Measurements from ENCODE around the gene TBC1D1. TPM values are rescaled to one million over a fixed set of nuclear protein-coding genes. Genes with fewer than 3 reads are reported as not detected.

Gene TBC1D1
- total and polyA plus RNA-seq, 2 experiments from 2014 or later, result 53.9 to 151 TPM

DNA sequence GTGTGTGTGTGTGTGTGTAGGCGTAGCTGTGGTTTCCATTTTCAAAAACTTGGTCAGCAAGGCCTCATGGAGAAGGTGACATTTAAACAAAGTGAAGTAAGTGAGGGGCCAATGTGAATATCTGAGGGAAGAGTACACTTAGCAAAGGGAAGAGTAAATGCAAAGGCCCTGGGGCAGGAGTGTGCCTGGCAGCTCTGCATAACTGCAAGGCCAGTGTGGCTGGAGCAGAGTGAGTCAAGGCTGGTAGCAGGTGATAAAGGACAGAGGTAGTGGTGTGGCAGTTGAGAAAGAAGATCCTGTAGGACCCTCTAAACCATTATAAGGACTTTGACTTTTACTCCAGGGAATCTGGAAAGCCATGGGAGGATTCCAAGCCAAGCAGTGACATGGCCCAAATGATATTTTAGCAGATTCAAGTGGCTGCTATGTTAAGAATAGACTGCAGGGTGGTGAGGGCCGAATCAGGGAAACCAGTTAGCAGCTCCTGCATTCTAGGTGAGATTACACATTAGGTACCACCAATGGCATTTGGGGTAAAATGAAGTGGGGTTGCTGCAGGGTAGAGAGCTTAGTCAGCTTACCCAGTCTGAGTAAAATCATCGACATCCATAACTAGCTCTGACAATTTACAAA, 5.9 kb upstream of the TBC1D1 start:
- no peaks in the 10 kb centered on the region for H3K36me3 ChIP-seq (ENCODE audit: insufficient read depth)
- Mint-ChIP-seq H3K4me3 (no peak overlapping the region), H3K27me3 (ENCODE audit: insufficient read depth, low read depth, poor library complexity) (peaks cover 14% of the 10 kb centered on the region), H3K4me1 (peaks cover 5% of the 10 kb centered on the region), H3K9me3 (no peaks in the 10 kb centered on the region), H3K27ac (no peak overlapping the region), H3K36me3 (ENCODE audit: low read depth) (no peaks in the 10 kb centered on the region)
- no peak for ATAC-seq
- H3K4me2 ChIP-seq, result no peak overlapping the region
- H2AFZ ChIP-seq, result no peak overlapping the region
- H3F3A ChIP-seq (replicated peaks; ENCODE audit: low read depth), result no peaks in the 10 kb centered on the region
- no peak overlapping the region for H3K4me3 ChIP-seq
- H3K27me3 ChIP-seq (ENCODE audit: insufficient read depth), result peaks cover 28% of the 10 kb centered on the region
- no peaks in the 10 kb centered on the region; the same call in 1 of the 2 replicates for H3K9me2 ChIP-seq (ENCODE audit: insufficient read depth)
- no peaks in the 10 kb centered on the region; the same call in 1 of the 2 replicates for H3K4me1 ChIP-seq (ENCODE audit: insufficient read depth)
- no peak overlapping the region for H3K27ac ChIP-seq (ENCODE audit: low read depth)
- TF ChIP-seq, protein P1, sequence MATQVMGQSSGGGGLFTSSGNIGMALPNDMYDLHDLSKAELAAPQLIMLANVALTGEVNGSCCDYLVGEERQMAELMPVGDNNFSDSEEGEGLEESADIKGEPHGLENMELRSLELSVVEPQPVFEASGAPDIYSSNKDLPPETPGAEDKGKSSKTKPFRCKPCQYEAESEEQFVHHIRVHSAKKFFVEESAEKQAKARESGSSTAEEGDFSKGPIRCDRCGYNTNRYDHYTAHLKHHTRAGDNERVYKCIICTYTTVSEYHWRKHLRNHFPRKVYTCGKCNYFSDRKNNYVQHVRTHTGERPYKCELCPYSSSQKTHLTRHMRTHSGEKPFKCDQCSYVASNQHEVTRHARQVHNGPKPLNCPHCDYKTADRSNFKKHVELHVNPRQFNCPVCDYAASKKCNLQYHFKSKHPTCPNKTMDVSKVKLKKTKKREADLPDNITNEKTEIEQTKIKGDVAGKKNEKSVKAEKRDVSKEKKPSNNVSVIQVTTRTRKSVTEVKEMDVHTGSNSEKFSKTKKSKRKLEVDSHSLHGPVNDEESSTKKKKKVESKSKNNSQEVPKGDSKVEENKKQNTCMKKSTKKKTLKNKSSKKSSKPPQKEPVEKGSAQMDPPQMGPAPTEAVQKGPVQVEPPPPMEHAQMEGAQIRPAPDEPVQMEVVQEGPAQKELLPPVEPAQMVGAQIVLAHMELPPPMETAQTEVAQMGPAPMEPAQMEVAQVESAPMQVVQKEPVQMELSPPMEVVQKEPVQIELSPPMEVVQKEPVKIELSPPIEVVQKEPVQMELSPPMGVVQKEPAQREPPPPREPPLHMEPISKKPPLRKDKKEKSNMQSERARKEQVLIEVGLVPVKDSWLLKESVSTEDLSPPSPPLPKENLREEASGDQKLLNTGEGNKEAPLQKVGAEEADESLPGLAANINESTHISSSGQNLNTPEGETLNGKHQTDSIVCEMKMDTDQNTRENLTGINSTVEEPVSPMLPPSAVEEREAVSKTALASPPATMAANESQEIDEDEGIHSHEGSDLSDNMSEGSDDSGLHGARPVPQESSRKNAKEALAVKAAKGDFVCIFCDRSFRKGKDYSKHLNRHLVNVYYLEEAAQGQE (IDR thresholded peaks at IDR 0.05; ENCODE audit: unreplicated experiment), result no peak
- TF ChIP-seq, protein P2, sequence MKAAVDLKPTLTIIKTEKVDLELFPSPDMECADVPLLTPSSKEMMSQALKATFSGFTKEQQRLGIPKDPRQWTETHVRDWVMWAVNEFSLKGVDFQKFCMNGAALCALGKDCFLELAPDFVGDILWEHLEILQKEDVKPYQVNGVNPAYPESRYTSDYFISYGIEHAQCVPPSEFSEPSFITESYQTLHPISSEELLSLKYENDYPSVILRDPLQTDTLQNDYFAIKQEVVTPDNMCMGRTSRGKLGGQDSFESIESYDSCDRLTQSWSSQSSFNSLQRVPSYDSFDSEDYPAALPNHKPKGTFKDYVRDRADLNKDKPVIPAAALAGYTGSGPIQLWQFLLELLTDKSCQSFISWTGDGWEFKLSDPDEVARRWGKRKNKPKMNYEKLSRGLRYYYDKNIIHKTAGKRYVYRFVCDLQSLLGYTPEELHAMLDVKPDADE (IDR thresholded peaks at IDR 0.05), result no peak
- TF ChIP-seq ZNF331 (CRISPR knock-in tag; IDR thresholded peaks at IDR 0.05; ENCODE audit: low read depth), result no peak
- TF ChIP-seq NANOG (IDR thresholded peaks at IDR 0.05; ENCODE audit: borderline replicate concordance), result no peak
- TF ChIP-seq, protein P3, sequence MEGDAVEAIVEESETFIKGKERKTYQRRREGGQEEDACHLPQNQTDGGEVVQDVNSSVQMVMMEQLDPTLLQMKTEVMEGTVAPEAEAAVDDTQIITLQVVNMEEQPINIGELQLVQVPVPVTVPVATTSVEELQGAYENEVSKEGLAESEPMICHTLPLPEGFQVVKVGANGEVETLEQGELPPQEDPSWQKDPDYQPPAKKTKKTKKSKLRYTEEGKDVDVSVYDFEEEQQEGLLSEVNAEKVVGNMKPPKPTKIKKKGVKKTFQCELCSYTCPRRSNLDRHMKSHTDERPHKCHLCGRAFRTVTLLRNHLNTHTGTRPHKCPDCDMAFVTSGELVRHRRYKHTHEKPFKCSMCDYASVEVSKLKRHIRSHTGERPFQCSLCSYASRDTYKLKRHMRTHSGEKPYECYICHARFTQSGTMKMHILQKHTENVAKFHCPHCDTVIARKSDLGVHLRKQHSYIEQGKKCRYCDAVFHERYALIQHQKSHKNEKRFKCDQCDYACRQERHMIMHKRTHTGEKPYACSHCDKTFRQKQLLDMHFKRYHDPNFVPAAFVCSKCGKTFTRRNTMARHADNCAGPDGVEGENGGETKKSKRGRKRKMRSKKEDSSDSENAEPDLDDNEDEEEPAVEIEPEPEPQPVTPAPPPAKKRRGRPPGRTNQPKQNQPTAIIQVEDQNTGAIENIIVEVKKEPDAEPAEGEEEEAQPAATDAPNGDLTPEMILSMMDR (conservative IDR thresholded peaks at IDR 0.05; ENCODE audit: low read depth in 2 of 2), result no peak
- no peak for TF ChIP-seq ZNF114 (CRISPR knock-in tag; IDR thresholded peaks at IDR 0.05)
- TF ChIP-seq CREB1 (CRISPR knock-in tag; IDR thresholded peaks at IDR 0.05; ENCODE audit: low read depth), result no peak
- no peak for TF ChIP-seq POLR2AphosphoS5 (IDR thresholded peaks at IDR 0.05; ENCODE audit: low read depth)
- no peak for TF ChIP-seq EZH2 (IDR thresholded peaks at IDR 0.05; ENCODE audit: low read depth, unreplicated experiment)
- TF ChIP-seq STAT1 (IDR thresholded peaks at IDR 0.05; ENCODE audit: unreplicated experiment), result no peak
- no peak for TF ChIP-seq EZH2phosphoT487 (IDR thresholded peaks at IDR 0.05; ENCODE audit: unreplicated experiment)
- TF ChIP-seq, protein P4, sequence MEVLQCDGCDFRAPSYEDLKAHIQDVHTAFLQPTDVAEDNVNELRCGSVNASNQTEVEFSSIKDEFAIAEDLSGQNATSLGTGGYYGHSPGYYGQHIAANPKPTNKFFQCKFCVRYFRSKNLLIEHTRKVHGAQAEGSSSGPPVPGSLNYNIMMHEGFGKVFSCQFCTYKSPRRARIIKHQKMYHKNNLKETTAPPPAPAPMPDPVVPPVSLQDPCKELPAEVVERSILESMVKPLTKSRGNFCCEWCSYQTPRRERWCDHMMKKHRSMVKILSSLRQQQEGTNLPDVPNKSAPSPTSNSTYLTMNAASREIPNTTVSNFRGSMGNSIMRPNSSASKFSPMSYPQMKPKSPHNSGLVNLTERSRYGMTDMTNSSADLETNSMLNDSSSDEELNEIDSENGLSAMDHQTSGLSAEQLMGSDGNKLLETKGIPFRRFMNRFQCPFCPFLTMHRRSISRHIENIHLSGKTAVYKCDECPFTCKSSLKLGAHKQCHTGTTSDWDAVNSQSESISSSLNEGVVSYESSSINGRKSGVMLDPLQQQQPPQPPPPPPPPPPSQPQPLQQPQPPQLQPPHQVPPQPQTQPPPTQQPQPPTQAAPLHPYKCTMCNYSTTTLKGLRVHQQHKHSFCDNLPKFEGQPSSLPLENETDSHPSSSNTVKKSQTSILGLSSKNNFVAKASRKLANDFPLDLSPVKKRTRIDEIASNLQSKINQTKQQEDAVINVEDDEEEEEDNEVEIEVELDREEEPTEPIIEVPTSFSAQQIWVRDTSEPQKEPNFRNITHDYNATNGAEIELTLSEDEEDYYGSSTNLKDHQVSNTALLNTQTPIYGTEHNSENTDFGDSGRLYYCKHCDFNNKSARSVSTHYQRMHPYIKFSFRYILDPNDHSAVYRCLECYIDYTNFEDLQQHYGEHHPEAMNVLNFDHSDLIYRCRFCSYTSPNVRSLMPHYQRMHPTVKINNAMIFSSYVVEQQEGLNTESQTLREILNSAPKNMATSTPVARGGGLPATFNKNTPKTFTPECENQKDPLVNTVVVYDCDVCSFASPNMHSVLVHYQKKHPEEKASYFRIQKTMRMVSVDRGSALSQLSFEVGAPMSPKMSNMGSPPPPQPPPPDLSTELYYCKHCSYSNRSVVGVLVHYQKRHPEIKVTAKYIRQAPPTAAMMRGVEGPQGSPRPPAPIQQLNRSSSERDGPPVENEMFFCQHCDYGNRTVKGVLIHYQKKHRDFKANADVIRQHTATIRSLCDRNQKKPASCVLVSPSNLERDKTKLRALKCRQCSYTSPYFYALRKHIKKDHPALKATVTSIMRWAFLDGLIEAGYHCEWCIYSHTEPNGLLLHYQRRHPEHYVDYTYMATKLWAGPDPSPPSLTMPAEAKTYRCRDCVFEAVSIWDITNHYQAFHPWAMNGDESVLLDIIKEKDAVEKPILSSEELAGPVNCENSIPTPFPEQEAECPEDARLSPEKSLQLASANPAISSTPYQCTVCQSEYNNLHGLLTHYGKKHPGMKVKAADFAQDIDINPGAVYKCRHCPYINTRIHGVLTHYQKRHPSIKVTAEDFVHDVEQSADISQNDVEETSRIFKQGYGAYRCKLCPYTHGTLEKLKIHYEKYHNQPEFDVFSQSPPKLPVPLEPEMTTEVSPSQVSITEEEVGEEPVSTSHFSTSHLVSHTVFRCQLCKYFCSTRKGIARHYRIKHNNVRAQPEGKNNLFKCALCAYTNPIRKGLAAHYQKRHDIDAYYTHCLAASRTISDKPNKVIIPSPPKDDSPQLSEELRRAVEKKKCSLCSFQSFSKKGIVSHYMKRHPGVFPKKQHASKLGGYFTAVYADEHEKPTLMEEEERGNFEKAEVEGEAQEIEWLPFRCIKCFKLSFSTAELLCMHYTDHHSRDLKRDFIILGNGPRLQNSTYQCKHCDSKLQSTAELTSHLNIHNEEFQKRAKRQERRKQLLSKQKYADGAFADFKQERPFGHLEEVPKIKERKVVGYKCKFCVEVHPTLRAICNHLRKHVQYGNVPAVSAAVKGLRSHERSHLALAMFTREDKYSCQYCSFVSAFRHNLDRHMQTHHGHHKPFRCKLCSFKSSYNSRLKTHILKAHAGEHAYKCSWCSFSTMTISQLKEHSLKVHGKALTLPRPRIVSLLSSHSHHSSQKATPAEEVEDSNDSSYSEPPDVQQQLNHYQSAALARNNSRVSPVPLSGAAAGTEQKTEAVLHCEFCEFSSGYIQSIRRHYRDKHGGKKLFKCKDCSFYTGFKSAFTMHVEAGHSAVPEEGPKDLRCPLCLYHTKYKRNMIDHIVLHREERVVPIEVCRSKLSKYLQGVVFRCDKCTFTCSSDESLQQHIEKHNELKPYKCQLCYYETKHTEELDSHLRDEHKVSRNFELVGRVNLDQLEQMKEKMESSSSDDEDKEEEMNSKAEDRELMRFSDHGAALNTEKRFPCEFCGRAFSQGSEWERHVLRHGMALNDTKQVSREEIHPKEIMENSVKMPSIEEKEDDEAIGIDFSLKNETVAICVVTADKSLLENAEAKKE (CRISPR knock-in tag; IDR thresholded peaks at IDR 0.05), result no peak
- TF ChIP-seq JUNB (IDR thresholded peaks at IDR 0.05; ENCODE audit: unreplicated experiment), result no peak
- no peaks in the 10 kb centered on the region for H4K20me1 ChIP-seq (replicated peaks; ENCODE audit: insufficient read depth)
- no peak for DNase-seq (ENCODE audit: low spot score)
- no peaks in the 10 kb centered on the region for H3K79me2 ChIP-seq (replicated peaks; ENCODE audit: insufficient read depth)

Data from GM23338 (cell line).